PFSK-1 (cell line): ENCODE results near the gene SAP30.

Source experiments
- FOXP2 ChIP-seq: optimal IDR thresholded peaks from 2 replicates; pipeline ENCODE3; 2011; ENCODE audit warnings: borderline replicate concordance, control low read depth, inconsistent platforms; ENCODE audit not compliant: insufficient read depth; ENCODE audit errors: extremely low read length, extremely low read depth
- POLR2AphosphoS5 ChIP-seq: IDR thresholded peaks from 2 replicates; pipeline ENCODE4 v1.6.1; 2012; ENCODE audit warnings: low read depth, mild to moderate bottlenecking, control low read depth, low read length, moderate library complexity
- REST ChIP-seq, 2 experiments: IDR thresholded peaks; 2 replicates each; pipeline versions ENCODE4 v1.6.1 to v1.8.0; 2011 to 2012; ENCODE audit warnings: low read depth in 2 of 2, low read length in 2 of 2, control low read depth in 1 of 2, inconsistent platforms in 1 of 2, mild to moderate bottlenecking in 1 of 2, moderate library complexity in 1 of 2; ENCODE audit not compliant: insufficient read depth in 1 of 2
- SIN3A ChIP-seq: IDR thresholded peaks from 2 replicates; pipeline ENCODE4 v1.6.1; 2012; ENCODE audit warnings: mild to moderate bottlenecking, low read length, moderate library complexity, borderline replicate concordance; ENCODE audit not compliant: insufficient read depth
- TAF1 ChIP-seq: IDR thresholded peaks from 2 replicates; pipeline ENCODE4 v1.6.1; 2012; ENCODE audit warnings: low read length, control low read depth, borderline replicate concordance; ENCODE audit not compliant: insufficient read depth

Gene SAP30

GRCh38 chr4:173413036-173413435, 42.3 kb downstream of the SAP30 start:
- no peak for TF ChIP-seq SIN3A
- no peak for TF ChIP-seq POLR2AphosphoS5
- TF ChIP-seq FOXP2, result no peak
- TF ChIP-seq REST (IDR thresholded peaks at IDR 0.05; ENCODE audit: insufficient read depth in 1 of 2, low read depth in 2 of 2, low read length in 2 of 2), result no peak
- TF ChIP-seq TAF1, result no peak

DNA sequence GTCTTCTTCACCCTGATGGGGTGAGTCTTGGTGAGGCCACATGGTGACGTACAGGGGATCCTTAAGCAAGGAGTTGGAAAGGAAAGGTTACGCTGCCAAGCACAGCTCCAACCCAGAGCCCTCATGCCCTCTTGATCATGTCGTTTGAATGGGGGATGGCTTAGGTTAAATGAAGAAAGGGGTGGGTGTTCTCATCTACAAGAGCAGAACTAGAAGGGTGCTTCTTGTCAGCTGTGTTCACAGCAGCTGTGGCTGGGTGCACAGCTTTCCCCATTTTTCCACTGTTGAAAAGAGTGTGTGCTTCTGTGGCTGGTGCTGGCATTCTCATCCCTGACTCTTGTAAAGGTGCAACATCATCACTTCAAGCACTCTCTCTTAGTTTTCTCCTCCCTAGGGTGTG, 43.7 kb downstream of the SAP30 start:
- no peak for TF ChIP-seq REST (IDR thresholded peaks at IDR 0.05; ENCODE audit: insufficient read depth in 1 of 2, low read depth in 2 of 2, low read length in 2 of 2)
- TF ChIP-seq TAF1, result no peak
- no peak for TF ChIP-seq FOXP2

DNA sequence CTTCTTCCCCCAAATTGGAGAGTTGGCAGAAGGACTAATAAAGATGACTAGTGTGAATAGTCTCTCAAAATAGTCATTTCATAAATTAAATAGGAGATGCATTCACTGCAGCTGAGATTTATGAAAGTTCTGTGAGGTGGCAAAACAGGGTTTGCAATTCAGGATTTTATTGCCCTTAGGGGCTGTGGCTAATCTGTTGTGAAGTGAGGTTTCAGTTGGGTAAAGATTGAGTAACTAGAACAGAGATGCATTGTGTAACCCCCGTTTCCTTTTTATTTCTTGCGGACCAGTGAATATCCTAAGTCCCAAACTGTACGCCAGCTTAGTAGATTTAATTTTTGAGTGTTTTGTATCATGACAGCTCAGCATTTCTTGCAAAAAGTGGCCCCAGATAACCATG, 44.3 kb downstream of the SAP30 start:
- TF ChIP-seq SIN3A (no peak), TAF1 (no peak), POLR2AphosphoS5 (no peak), REST (IDR thresholded peaks at IDR 0.05; ENCODE audit: insufficient read depth in 1 of 2, low read depth in 2 of 2, low read length in 2 of 2) (no peak), FOXP2 (no peak)

DNA sequence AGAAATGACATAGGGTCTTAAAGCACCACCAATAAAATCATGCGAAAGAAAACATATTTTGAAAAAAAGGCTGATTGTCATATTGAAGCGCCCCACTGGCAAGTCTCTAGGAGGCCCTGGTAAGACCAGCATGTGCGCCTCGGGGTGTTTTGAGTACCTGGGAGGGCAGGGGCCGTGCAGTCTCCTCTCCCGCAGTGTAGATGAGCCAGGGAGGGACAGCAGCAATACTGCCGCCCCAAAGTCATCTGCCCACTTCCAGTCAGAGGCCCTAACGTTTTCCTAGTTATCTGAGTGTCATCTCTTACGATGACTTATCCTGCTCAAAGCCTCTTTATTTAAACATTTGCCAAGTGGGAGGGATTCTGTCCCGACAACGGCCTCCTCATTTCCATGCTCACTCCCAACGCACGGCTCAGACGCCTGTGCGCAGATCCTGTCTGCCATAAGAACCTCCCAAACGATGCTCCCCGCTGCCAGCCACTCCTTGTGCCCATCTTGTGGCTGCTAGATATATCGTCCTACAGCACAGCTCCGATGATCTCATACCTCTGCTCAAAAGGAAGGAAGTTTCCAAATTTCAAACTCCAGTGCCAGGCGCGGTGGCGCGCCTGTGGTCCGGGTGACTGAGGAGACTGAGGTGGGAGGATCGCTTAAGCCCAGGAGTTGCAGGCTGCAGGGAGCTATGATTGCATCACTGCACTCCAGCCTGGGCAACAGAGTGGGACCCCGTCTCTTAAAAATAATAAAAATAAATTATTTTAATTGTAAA, 45.3 kb downstream of the SAP30 start:
- TF ChIP-seq SIN3A (no peak), POLR2AphosphoS5 (no peak), REST (IDR thresholded peaks at IDR 0.05; ENCODE audit: insufficient read depth in 1 of 2, low read depth in 2 of 2, low read length in 2 of 2) (no peak), FOXP2 (no peak), TAF1 (no peak)
